GM23338 (cell line): ENCODE measurements around the gene SPRED2.

ENCODE experiments used
- EZH2 ChIP-seq: fragments of 200-600 bp; sonication (generic); IDR thresholded peaks from one replicate; pipeline ENCODE4 v1.8.0; 2017; ENCODE audit warnings: antibody characterized with exemption, mild to moderate bottlenecking, low read depth; ENCODE audit not compliant: unreplicated experiment
- EZH2phosphoT487 ChIP-seq: fragments of 200-600 bp; sonication (generic); IDR thresholded peaks from one replicate; pipeline ENCODE4 v1.8.1; 2018; ENCODE audit warnings: antibody characterized with exemption; ENCODE audit not compliant: unreplicated experiment
- NANOG ChIP-seq: IDR thresholded peaks from 2 replicates; pipeline ENCODE4 v1.6.1; 2016; ENCODE audit warnings: antibody characterized with exemption, borderline replicate concordance
- POLR2AphosphoS5 ChIP-seq: IDR thresholded peaks from 2 replicates; pipeline ENCODE4 v1.6.1; 2016; ENCODE audit warnings: antibody characterized with exemption, low read depth
- TF ChIP-seq, protein P1 (sequence below), 2 experiments: fragments of 200-600 bp in 1 of 2; sonication (generic) in 1 of 2; conservative IDR thresholded peaks; 2 replicates each; pipeline versions ENCODE4 v1.5.1 to v1.6.1; 2016 to 2017; ENCODE audit warnings: antibody characterized with exemption in 2 of 2, low read depth in 2 of 2, mild to moderate bottlenecking in 2 of 2, moderate library complexity in 1 of 2
- TF ChIP-seq, protein P2 (sequence below): IDR thresholded peaks from one replicate; pipeline ENCODE4 v1.6.1; 2018; ENCODE audit warnings: antibody characterized with exemption; ENCODE audit not compliant: unreplicated experiment

DNA sequence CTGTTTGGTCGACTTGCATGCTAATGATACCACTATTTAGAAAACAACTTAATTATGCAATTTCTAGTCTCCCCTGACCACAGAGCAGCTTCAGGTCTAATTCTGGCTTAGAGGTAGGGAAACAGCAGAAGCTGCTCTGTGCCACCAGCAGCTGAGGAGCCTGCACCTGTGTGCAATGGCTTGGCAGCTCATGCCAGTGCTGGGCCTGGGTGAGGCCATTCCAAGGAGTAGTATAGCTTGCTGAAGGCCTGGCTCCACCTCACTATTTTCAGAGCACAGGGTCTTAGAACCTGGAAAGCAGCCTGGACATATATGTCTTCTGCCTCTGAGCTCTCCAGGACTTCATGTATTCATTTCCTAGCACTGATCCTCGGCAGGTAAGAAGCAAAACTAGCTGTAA is 62.8 kb downstream of the SPRED2 start:
- TF ChIP-seq EZH2phosphoT487 (no peak), NANOG (no peak), POLR2AphosphoS5 (no peak), EZH2 (no peak)
- TF ChIP-seq, protein P1, sequence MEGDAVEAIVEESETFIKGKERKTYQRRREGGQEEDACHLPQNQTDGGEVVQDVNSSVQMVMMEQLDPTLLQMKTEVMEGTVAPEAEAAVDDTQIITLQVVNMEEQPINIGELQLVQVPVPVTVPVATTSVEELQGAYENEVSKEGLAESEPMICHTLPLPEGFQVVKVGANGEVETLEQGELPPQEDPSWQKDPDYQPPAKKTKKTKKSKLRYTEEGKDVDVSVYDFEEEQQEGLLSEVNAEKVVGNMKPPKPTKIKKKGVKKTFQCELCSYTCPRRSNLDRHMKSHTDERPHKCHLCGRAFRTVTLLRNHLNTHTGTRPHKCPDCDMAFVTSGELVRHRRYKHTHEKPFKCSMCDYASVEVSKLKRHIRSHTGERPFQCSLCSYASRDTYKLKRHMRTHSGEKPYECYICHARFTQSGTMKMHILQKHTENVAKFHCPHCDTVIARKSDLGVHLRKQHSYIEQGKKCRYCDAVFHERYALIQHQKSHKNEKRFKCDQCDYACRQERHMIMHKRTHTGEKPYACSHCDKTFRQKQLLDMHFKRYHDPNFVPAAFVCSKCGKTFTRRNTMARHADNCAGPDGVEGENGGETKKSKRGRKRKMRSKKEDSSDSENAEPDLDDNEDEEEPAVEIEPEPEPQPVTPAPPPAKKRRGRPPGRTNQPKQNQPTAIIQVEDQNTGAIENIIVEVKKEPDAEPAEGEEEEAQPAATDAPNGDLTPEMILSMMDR (conservative IDR thresholded peaks at IDR 0.05; ENCODE audit: low read depth in 2 of 2): no peak
- TF ChIP-seq, protein P2, sequence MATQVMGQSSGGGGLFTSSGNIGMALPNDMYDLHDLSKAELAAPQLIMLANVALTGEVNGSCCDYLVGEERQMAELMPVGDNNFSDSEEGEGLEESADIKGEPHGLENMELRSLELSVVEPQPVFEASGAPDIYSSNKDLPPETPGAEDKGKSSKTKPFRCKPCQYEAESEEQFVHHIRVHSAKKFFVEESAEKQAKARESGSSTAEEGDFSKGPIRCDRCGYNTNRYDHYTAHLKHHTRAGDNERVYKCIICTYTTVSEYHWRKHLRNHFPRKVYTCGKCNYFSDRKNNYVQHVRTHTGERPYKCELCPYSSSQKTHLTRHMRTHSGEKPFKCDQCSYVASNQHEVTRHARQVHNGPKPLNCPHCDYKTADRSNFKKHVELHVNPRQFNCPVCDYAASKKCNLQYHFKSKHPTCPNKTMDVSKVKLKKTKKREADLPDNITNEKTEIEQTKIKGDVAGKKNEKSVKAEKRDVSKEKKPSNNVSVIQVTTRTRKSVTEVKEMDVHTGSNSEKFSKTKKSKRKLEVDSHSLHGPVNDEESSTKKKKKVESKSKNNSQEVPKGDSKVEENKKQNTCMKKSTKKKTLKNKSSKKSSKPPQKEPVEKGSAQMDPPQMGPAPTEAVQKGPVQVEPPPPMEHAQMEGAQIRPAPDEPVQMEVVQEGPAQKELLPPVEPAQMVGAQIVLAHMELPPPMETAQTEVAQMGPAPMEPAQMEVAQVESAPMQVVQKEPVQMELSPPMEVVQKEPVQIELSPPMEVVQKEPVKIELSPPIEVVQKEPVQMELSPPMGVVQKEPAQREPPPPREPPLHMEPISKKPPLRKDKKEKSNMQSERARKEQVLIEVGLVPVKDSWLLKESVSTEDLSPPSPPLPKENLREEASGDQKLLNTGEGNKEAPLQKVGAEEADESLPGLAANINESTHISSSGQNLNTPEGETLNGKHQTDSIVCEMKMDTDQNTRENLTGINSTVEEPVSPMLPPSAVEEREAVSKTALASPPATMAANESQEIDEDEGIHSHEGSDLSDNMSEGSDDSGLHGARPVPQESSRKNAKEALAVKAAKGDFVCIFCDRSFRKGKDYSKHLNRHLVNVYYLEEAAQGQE: no peak
